LNCaP clone FGC (cell line): ENCODE data around the gene LRRC28.

Experiments used
- DNase-seq: peaks from one replicate; pipeline ENCODE4 v3.0.0-alpha.2; 2011; ENCODE audit warnings: low read depth
- H3K4me3 ChIP-seq: 2 replicates; pipeline ENCODE4 v1.5.1; 2011; ENCODE audit warnings: mild to moderate bottlenecking, low read depth, low read length, control low read depth
- CTCF ChIP-seq: IDR thresholded peaks from 2 replicates; pipeline ENCODE4 v1.5.1; 2012; ENCODE audit warnings: mild to moderate bottlenecking; ENCODE audit not compliant: control insufficient read depth, insufficient read depth; ENCODE audit errors: extremely low read depth

LRRC28 gene

DNA sequence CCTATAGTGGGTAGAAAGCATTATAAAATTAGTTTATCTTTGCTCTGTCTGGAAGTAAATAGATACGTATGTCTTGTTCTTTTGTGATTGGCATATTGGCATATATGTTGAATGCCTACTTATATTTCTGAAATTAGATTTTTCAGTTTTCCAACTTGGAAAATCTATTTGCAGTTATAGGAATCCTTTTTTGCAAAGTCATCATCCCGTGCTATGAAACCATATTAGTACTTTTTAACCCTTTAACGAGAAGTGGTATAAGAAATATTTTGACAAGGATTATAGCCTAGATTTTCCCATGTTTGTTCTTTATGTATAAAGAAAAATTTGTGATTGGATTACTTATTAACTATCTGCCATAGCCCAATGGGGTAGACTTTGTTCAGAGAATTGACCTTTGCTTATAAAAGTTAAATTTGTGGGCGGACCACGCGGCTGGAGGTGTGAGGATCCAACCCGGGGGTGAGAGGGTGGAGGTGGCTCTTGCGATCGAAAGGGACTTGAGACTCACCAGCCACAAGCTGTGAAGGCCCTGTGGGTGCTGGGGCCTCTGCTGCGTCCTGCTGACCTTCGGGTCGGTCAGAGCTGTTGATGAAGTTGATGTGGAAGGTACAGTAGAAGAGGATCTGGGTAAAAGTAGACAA is 5.9 kb downstream of the LRRC28 start:
- H3K4me3 ChIP-seq: no peak overlapping the region
- no peak for TF ChIP-seq CTCF
- no peak for DNase-seq

GRCh38 chr15:99264125-99264524 is 12.8 kb downstream of the LRRC28 start:
- no peak overlapping the region for H3K4me3 ChIP-seq
- no peak for TF ChIP-seq CTCF
- no peak for DNase-seq

DNA sequence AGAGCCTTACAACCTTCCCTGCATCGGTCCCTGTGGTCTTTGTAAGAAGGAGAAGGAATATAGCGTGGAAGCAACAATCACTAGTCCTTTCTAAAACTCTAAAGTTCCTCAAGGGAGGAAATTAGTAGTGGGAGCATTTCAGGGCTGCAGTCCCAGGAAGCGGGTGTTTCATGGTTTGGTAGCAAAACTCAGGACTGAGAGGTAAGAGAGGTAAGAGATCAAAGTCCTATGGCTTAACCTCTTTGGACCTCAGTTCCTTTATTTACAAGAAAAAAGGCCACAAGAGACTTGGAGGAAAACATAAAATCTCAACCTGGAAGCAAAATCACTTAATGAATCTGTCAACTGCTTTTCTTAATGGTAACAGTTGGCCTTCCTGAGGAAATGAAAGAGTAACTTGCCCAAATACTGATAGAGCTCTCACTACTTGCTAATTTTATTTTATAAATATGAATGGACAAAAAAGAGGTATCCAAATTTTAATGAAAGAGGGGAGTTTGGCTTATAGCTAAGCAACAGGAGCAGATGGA is 14.3 kb downstream of the LRRC28 start:
- no peak for TF ChIP-seq CTCF
- DNase-seq: no peak
- no peak overlapping the region for H3K4me3 ChIP-seq

GRCh38 chr15:99267957-99268356 is 16.7 kb downstream of the LRRC28 start:
- no peak for DNase-seq
- TF ChIP-seq CTCF: no peak
- H3K4me3 ChIP-seq: no peak overlapping the region

GRCh38 chr15:99268431-99268830 is 17.1 kb downstream of the LRRC28 start:
- no peak for DNase-seq
- H3K4me3 ChIP-seq: no peak overlapping the region

DNA sequence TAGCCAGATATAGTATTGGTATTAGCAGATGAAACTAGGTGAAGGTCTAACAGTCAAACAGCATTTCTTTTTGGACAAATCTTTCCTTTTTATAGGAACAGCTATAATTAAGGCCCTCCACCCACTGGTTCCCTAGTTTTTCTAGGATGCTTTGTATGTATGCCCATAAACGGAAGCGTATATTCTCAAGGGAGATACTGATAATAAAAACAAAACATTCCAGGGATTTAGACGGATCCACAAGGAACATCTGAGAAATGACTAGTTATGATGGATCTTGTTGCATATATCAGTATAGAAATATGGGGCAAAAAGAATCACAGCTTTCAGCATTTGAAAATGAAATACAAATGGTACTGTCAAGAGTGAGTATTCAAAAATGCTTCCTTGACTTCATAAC is 22.5 kb downstream of the LRRC28 start:
- TF ChIP-seq CTCF: no peak
- H3K4me3 ChIP-seq: no peak overlapping the region
- DNase-seq: no peak

More at GRCh38 chr15:99268431-99268830, 17.1 kb downstream of the LRRC28 start:
- no peak for TF ChIP-seq CTCF

DNA sequence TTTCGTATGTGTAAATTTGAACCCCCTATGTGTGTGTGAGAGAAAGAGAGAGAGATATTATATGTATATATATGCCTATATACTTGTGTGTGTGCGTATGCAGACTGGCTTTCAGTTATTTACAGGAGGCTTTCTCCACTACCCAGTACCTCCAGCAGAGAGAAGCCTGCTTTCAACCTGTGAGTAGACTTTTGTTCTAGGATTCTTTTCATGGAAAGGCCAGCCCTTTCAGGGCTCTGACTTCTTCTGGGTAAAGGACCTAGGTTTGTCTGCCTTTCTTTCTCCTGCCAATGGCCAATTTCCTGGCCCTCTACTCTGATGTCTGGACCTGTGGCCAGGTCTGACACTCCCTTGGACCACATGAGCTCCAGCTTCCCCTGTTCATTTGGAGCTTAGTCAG is 23.8 kb downstream of the LRRC28 start:
- no peak overlapping the region for H3K4me3 ChIP-seq
- DNase-seq: no peak
- TF ChIP-seq CTCF: no peak
